Stimulated activated CD4-positive, alpha-beta T cell treated with anti-CD3 and anti-CD28 coated beads, Interleukin-2, amount 100 ng/mL, for 48 hours (primary cell): Measurements from ENCODE around the gene TBX10.
"Not testable (repeated sequence)": the region's sequence is repeated elsewhere in the genome, so short reads cannot be mapped to it uniquely, and the experiment has no call there.

Experiments used
- DNase-seq, 2 donors: peaks; one replicate each; pipeline ENCODE4 v3.0.0-alpha.2; 2020

TBX10 gene

GRCh38 chr11:67630228-67630942, 9.2 kb downstream of the TBX10 start:
- DNase-seq: peak; percentile 95 to 96

GRCh38 chr11:67629386-67630227, 10.0 kb downstream of the TBX10 start, which contains the start of gene NUDT8:
Gene NUDT8 (minus strand): TSS chr11:67629937. CDS start chr11:67629911, 26 bp downstream.
- DNase-seq: peak; percentile 84 to 87

GRCh38 chr11:67628710-67629385, 10.7 kb downstream of the TBX10 start:
- no peak for DNase-seq

GRCh38 chr11:67627812-67628624, 11.5 kb downstream of the TBX10 start:
- no peak for DNase-seq

- DNase-seq: no peak
Measured at GRCh38 chr11:67627441-67627811, 12.1 kb downstream of the TBX10 start.

- no peak for DNase-seq
Measured at GRCh38 chr11:67626970-67627369, 12.6 kb downstream of the TBX10 start.

- DNase-seq: not testable (repeated sequence)
Measured at GRCh38 chr11:67626131-67626833, 13.3 kb downstream of the TBX10 start.

- not testable (repeated sequence) for DNase-seq
Measured at GRCh38 chr11:67623795-67624194, 15.8 kb downstream of the TBX10 start.

GRCh38 chr11:67622905-67623304, 16.7 kb downstream of the TBX10 start:
- DNase-seq: not testable (repeated sequence)

- DNase-seq: not testable (repeated sequence)
Measured at GRCh38 chr11:67621928-67622327, 17.6 kb downstream of the TBX10 start.

GRCh38 chr11:67620621-67621020, 18.9 kb downstream of the TBX10 start:
- not testable (repeated sequence) for DNase-seq

GRCh38 chr11:67619683-67620618, 19.6 kb downstream of the TBX10 start:
- not testable (repeated sequence) for DNase-seq

- not testable (repeated sequence) for DNase-seq
Measured at GRCh38 chr11:67618901-67619659, 20.5 kb downstream of the TBX10 start.

- no peak for DNase-seq
Measured at GRCh38 chr11:67617243-67617953, 22.2 kb downstream of the TBX10 start.

- DNase-seq: no peak
Measured at GRCh38 chr11:67616431-67617242, 22.9 kb downstream of the TBX10 start.

- no peak for DNase-seq
Measured at GRCh38 chr11:67615728-67616430, 23.7 kb downstream of the TBX10 start.
